C4-2B (cell line): ENCODE measurements around the gene LRRC4C.

ENCODE experiments used
- ZFX ChIP-seq: fragments of 450-650 bp; IDR thresholded peaks from 2 replicates; pipeline ENCODE4 v1.6.1; 2017
- TF ChIP-seq, protein P1 (sequence below): fragments of 450-650 bp; conservative IDR thresholded peaks from 2 replicates; pipeline ENCODE4 v1.5.1; 2017; ENCODE audit warnings: mild to moderate bottlenecking

DNA sequence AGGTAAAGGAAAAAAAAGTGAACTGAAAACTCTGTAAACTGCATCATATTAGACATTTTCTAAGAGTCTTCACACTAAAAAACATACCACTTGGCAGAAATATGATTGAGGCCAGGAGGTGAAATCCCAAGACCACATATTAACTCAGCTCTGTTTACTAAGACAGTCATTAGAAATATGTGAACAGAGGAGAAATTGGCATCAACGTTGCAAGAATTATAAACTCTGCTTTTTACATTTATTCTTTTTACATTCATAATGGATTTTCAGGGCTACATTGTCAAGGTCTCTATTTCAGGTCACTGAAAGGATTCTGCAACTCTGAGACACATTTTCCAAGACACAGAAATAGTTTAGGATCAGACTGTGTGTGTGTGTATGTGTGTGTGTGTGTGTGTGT, 1364.0 kb downstream of the LRRC4C start:
- TF ChIP-seq, protein P1, sequence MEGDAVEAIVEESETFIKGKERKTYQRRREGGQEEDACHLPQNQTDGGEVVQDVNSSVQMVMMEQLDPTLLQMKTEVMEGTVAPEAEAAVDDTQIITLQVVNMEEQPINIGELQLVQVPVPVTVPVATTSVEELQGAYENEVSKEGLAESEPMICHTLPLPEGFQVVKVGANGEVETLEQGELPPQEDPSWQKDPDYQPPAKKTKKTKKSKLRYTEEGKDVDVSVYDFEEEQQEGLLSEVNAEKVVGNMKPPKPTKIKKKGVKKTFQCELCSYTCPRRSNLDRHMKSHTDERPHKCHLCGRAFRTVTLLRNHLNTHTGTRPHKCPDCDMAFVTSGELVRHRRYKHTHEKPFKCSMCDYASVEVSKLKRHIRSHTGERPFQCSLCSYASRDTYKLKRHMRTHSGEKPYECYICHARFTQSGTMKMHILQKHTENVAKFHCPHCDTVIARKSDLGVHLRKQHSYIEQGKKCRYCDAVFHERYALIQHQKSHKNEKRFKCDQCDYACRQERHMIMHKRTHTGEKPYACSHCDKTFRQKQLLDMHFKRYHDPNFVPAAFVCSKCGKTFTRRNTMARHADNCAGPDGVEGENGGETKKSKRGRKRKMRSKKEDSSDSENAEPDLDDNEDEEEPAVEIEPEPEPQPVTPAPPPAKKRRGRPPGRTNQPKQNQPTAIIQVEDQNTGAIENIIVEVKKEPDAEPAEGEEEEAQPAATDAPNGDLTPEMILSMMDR = no peak
- no peak for TF ChIP-seq ZFX
